Sigmoid colon (tissue), 7 donors: Measurements from ENCODE around the gene PTPRQ. TPM values are rescaled to one million over a fixed set of nuclear protein-coding genes. Genes with fewer than 3 reads are reported as not detected.
"Not testable (repeated sequence)": the region's sequence is repeated elsewhere in the genome, so short reads cannot be mapped to it uniquely, and the experiment has no call there.

Source experiments
- DNase-seq: peaks from one replicate; pipeline ENCODE4 v3.0.0-alpha.2; 2019
- H3K27ac ChIP-seq, 4 donors: fragments of 200-600 bp; sonication (generic); one replicate each; pipeline ENCODE4 v1.5.1; 2016 to 2019; ENCODE audit warnings: mild to moderate bottlenecking in 1 of 4
- H3K27me3 ChIP-seq, 3 donors: fragments of 200-600 bp; sonication (generic); one replicate each; pipeline ENCODE4 v1.5.1; 2019; ENCODE audit warnings: mild to moderate bottlenecking in 1 of 3
- H3K36me3 ChIP-seq, 4 donors: fragments of 200-600 bp; sonication (generic); one replicate each; pipeline ENCODE4 v1.5.1; 2016 to 2019
- H3K4me1 ChIP-seq, 4 donors: fragments of 200-600 bp; sonication (generic); one replicate each; pipeline ENCODE4 v1.5.1; 2017 to 2019
- H3K4me3 ChIP-seq, 4 donors: fragments of 200-600 bp; sonication (generic); one replicate each; pipeline ENCODE4 v1.5.1; 2017 to 2019; ENCODE audit warnings: mild to moderate bottlenecking in 2 of 4, moderate library complexity in 1 of 4
- H3K9me3 ChIP-seq, 4 donors: fragments of 200-600 bp in 3 of 4; sonication (generic) in 3 of 4; one replicate each; pipeline versions ENCODE4 v1.5.1 to v1.6.1; 2013 to 2019
- EP300 ChIP-seq, 4 donors: sonication (generic); formaldehyde crosslinking; IDR thresholded peaks; one replicate each; pipeline ENCODE4 v1.6.1; 2017; ENCODE audit warnings: antibody characterized with exemption in 4 of 4
- POLR2A ChIP-seq, 2 donors: fragments of 450-650 bp; IDR thresholded peaks; one replicate each; pipeline ENCODE4 v1.6.1; 2016; ENCODE audit warnings: antibody characterized with exemption in 2 of 2, mild to moderate bottlenecking in 2 of 2, moderate library complexity in 2 of 2
- POLR2AphosphoS5 ChIP-seq, 4 donors: sonication (generic); formaldehyde crosslinking; IDR thresholded peaks; one replicate each; pipeline ENCODE4 v1.6.1; 2017; ENCODE audit warnings: antibody characterized with exemption in 4 of 4
- WGBS, 2 donors: extraction: QIAGEN DNeasy Blood & Tissue Kit; methylation state at CpG; one replicate each; pipeline ENCODE4 v1.1.7; 2013; 5-methylcytosine and 5-hydroxymethylcytosine counted together
- intact Hi-C: fragments of 100-400 bp; cut with DNase I; formaldehyde crosslinking; loops from one replicate; pipeline ENCODE4 v1.15.1; 2023
- polyA plus RNA-seq, 3 donors: library from polyadenylated mRNA; stranded (reverse); fragments of 200-250 nt; gene quantifications; one replicate each; pipeline ENCODE4 v1.2.3, GENCODE V29; 2013
- total RNA-seq, 4 donors: library from RNA; depleted of rRNA; stranded (reverse); fragments of >200 nt; gene quantifications; one replicate each; pipeline ENCODE4 v1.1.0, GENCODE V29; 2016
- TF ChIP-seq, protein P1 (sequence below), 4 experiments: fragments of 450-650 bp in 3 of 4; fragments of 200-600 bp in 1 of 4; IDR thresholded peaks; one replicate each; pipeline ENCODE4 v1.5.1; 2016 to 2019; ENCODE audit warnings: antibody characterized with exemption in 4 of 4, mild to moderate bottlenecking in 3 of 4, moderate library complexity in 2 of 4
- donor health status: healthy with polysubstance abuse.
- donor health status: Bipolar disorder and iron deficiency.
- donor health status: healthy.

The PTPRQ gene
- total and polyA plus RNA-seq, 7 donors: 0.33 to 1.9 (median 0.59) TPM; not detected in 3

- H3K4me3 ChIP-seq: no peak overlapping the region
- no peaks in the 10 kb centered on the region for H3K27me3 ChIP-seq
- peaks cover 0 to 39% (median 20%) of the 10 kb centered on the region in 4 donors for H3K4me1 ChIP-seq
- TF ChIP-seq EP300 (IDR thresholded peaks at IDR 0.05): no peak
- TF ChIP-seq POLR2A (IDR thresholded peaks at IDR 0.05): no peak
- TF ChIP-seq, protein P1, sequence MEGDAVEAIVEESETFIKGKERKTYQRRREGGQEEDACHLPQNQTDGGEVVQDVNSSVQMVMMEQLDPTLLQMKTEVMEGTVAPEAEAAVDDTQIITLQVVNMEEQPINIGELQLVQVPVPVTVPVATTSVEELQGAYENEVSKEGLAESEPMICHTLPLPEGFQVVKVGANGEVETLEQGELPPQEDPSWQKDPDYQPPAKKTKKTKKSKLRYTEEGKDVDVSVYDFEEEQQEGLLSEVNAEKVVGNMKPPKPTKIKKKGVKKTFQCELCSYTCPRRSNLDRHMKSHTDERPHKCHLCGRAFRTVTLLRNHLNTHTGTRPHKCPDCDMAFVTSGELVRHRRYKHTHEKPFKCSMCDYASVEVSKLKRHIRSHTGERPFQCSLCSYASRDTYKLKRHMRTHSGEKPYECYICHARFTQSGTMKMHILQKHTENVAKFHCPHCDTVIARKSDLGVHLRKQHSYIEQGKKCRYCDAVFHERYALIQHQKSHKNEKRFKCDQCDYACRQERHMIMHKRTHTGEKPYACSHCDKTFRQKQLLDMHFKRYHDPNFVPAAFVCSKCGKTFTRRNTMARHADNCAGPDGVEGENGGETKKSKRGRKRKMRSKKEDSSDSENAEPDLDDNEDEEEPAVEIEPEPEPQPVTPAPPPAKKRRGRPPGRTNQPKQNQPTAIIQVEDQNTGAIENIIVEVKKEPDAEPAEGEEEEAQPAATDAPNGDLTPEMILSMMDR (IDR thresholded peaks at IDR 0.05): no peak
- TF ChIP-seq POLR2AphosphoS5 (IDR thresholded peaks at IDR 0.05): no peak
- DNase-seq: no peak
- intact Hi-C loops: no loop called here
- H3K36me3 ChIP-seq: no peaks in the 10 kb centered on the region
- no peaks in the 10 kb centered on the region for H3K9me3 ChIP-seq
- H3K27ac ChIP-seq: no peak overlapping the region
- 65 to 82% methylated on average over 7 of the region's 7 CpGs for WGBS, 2 donors
Measured at GRCh38 chr12:80442426-80443222, 1.4 kb upstream of the PTPRQ start.

GRCh38 chr12:80445083-80445793 is 1.2 kb downstream of the PTPRQ start:
- intact Hi-C loops: no loop called here
- DNase-seq: no peak
- H3K27me3 ChIP-seq: no peaks in the 10 kb centered on the region
- no peak overlapping the region for H3K4me3 ChIP-seq
- no peak for TF ChIP-seq EP300 (IDR thresholded peaks at IDR 0.05)
- no peak for TF ChIP-seq POLR2A (IDR thresholded peaks at IDR 0.05)
- no peak for TF ChIP-seq POLR2AphosphoS5 (IDR thresholded peaks at IDR 0.05)
- TF ChIP-seq, protein P1 (IDR thresholded peaks at IDR 0.05): no peak
- H3K36me3 ChIP-seq: no peaks in the 10 kb centered on the region
- peak overlapping the region in 2 of 4 donors; percentile 16 to 58 for H3K27ac ChIP-seq
- WGBS, 2 donors: 75 to 86% methylated on average over 5 of the region's 5 CpGs
- H3K4me1 ChIP-seq: peaks cover 0 to 39% (median 20%) of the 10 kb centered on the region in 4 donors
- no peaks in the 10 kb centered on the region for H3K9me3 ChIP-seq

GRCh38 chr12:80456513-80456912 is 12.5 kb downstream of the PTPRQ start:
- intact Hi-C loops: no loop called here
- H3K9me3 ChIP-seq: no peaks in the 10 kb centered on the region
- DNase-seq: no peak
- 22 to 73% methylated on average over 1 of the region's 1 CpG for WGBS, 2 donors
- no peaks in the 10 kb centered on the region for H3K27me3 ChIP-seq
- no peaks in the 10 kb centered on the region for H3K36me3 ChIP-seq
- no peak overlapping the region for H3K27ac ChIP-seq
- TF ChIP-seq POLR2AphosphoS5 (IDR thresholded peaks at IDR 0.05): no peak
- TF ChIP-seq EP300 (IDR thresholded peaks at IDR 0.05): no peak
- TF ChIP-seq POLR2A (IDR thresholded peaks at IDR 0.05): no peak
- TF ChIP-seq, protein P1 (IDR thresholded peaks at IDR 0.05): no peak
- H3K4me1 ChIP-seq: no peaks in the 10 kb centered on the region
- H3K4me3 ChIP-seq: no peak overlapping the region

DNA sequence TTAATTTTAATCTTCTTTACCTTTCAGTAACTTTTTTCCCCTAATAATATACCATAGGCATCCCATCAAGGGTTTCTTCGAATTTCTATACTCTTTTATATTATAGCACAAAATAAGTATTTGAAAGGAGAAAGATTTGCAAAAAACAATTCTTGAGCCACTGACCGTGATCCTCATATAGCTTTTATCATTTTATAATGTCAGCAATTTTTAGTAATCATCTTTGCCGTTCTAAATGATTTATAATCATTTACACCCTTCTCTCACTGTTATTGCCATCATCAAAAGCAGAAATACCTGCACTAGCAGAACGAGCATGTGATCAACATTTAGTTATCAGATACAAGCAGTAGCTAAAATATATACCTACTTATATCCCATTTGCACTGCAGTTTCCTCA is 16.9 kb downstream of the PTPRQ start:
- no peaks in the 10 kb centered on the region for H3K4me1 ChIP-seq
- no peaks in the 10 kb centered on the region for H3K27me3 ChIP-seq
- WGBS, 2 donors: 67 to 74% methylated on average over 4 of the region's 4 CpGs
- TF ChIP-seq POLR2AphosphoS5 (IDR thresholded peaks at IDR 0.05) (no peak), EP300 (IDR thresholded peaks at IDR 0.05) (no peak), POLR2A (IDR thresholded peaks at IDR 0.05) (no peak)
- TF ChIP-seq, protein P1 (IDR thresholded peaks at IDR 0.05): no peak
- no peak for DNase-seq
- H3K4me3 ChIP-seq: no peak overlapping the region
- intact Hi-C loops: no loop called here
- H3K9me3 ChIP-seq: no peaks in the 10 kb centered on the region
- H3K27ac ChIP-seq: no peak overlapping the region
- no peaks in the 10 kb centered on the region for H3K36me3 ChIP-seq

DNA sequence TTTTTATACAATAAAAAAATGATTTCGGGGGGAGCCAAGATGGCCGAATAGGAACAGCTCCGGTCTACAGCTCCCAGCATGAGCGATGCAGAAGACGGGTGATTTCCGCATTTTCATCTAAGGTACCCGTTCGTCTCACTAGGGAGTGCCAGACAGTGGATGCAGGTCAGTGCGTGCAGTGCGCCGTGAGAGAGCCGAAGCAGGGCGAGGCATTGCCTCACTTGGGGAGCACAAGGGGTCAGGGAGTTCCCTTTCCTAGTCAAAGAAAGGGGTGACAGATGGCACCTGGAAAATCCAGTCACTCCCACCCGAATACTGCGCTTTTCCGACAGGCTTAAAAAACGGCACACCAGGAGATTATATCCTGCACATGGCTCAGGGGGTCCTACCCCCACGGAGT is 17.8 kb downstream of the PTPRQ start:
- H3K4me3 ChIP-seq, intact Hi-C loops, H3K9me3 ChIP-seq, H3K27me3 ChIP-seq, H3K4me1 ChIP-seq, H3K27ac ChIP-seq, H3K36me3 ChIP-seq, DNase-seq: not testable (repeated sequence)
- 87 to 89% methylated on average over 18 of the region's 18 CpGs for WGBS, 2 donors
